HCT116 (cell line): Measurements from ENCODE around the gene CDK1. TPM values are rescaled to one million over a fixed set of nuclear protein-coding genes. Genes with fewer than 3 reads are reported as not detected.

Source experiments
- ATAC-seq: fragments of 200-7000 bp; cut with Tn5 transposase; 2 replicates; pipeline ENCODE4 v1.9.1; 2020; ENCODE audit warnings: mild to moderate bottlenecking, moderate library complexity
- BruUV-seq: library from RNA; stranded (reverse); fragments of 400-500 nt; replicated peaks from 2 replicates; lab custom pipeline; 2021; lab: Mats Ljungman, UMichigan
- CTCF ChIA-PET: fragments of 300-600 bp; sonication (Branson Sonifier 250); formaldehyde crosslinking; loops from one replicate; lab custom pipeline; 2021; ENCODE audit warnings: antibody characterized with exemption; lab: Charles Lee
- POLR2A ChIA-PET: fragments of 300-600, 350-600 bp; sonication (Branson Sonifier 250); formaldehyde crosslinking; loops from one replicate; lab custom pipeline; 2021; ENCODE audit warnings: antibody characterized with exemption; lab: Charles Lee
- RAD21 ChIA-PET, 2 experiments: fragments of 300-600 bp; sonication (Branson Sonifier 250); formaldehyde crosslinking; loops; one replicate each; lab custom pipeline; 2023; ENCODE audit warnings: low total read pairs in 2 of 2; ENCODE audit not compliant: uncharacterized antibody in 2 of 2, unreplicated experiment in 2 of 2, low non-redundant PET in 1 of 2; lab: Charles Lee
- DNase-seq: peaks from one replicate; pipeline ENCODE4 v3.0.0-alpha.2; 2010; ENCODE audit warnings: low read depth, low spot score
- H2AFZ ChIP-seq: fragments of 200-600 bp; shearing (Covaris generic), sonication (generic); 2 replicates; pipeline ENCODE4 v1.6.1; 2017; ENCODE audit warnings: low read depth, mixed run types, mixed read lengths, antibody characterized with exemption, low read length; ENCODE audit not compliant: poor library complexity, severe bottlenecking
- H3K27ac ChIP-seq: 2 replicates; pipeline ENCODE4 v1.5.1; 2012; ENCODE audit warnings: low read depth, low read length
- H3K27me3 ChIP-seq: fragments of 200-600 bp; sonication (generic); 2 replicates; pipeline ENCODE4 v1.6.1; 2016; ENCODE audit warnings: mixed run types, low read length, mixed read lengths; ENCODE audit not compliant: insufficient read depth
- H3K36me3 ChIP-seq, 2 experiments: fragments of 200-500 bp in 1 of 2; fragments of 200-600 bp in 1 of 2; sonication (Bioruptor generic) in 1 of 2; sonication (generic) in 1 of 2; 2 replicates each; pipeline versions ENCODE4 v1.5.1 to v1.6.1; 2014 to 2016; ENCODE audit warnings: low read length in 2 of 2, inconsistent platforms in 1 of 2, mixed read lengths in 1 of 2, mixed run types in 1 of 2; ENCODE audit not compliant: insufficient read depth in 2 of 2, control insufficient read depth in 1 of 2
- H3K4me1 ChIP-seq, 2 experiments: fragments of 200-600 bp in 1 of 2; sonication (generic) in 1 of 2; 2 replicates each; pipeline versions ENCODE4 v1.5.1 to v1.6.1; 2012 to 2017; ENCODE audit warnings: low read length in 2 of 2, inconsistent platforms in 1 of 2, mild to moderate bottlenecking in 1 of 2, mixed read lengths in 1 of 2, mixed run types in 1 of 2, moderate library complexity in 1 of 2; ENCODE audit not compliant: insufficient read depth in 2 of 2, control insufficient read depth in 1 of 2
- H3K4me2 ChIP-seq: fragments of 200-600 bp; sonication (generic); 2 replicates; pipeline ENCODE4 v1.6.1; 2017; ENCODE audit warnings: mixed run types, low read length, mixed read lengths
- H3K4me3 ChIP-seq, 2 experiments: fragments of 200-600 bp in 1 of 2; sonication (generic) in 1 of 2; replicated peaks in 1 of 2; 2 replicates each; pipeline ENCODE4 v1.5.1; 2011 to 2016; ENCODE audit warnings: low read length in 2 of 2, control low read depth in 1 of 2, low read depth in 1 of 2, mild to moderate bottlenecking in 1 of 2, mixed read lengths in 1 of 2, mixed run types in 1 of 2
- H3K79me2 ChIP-seq: fragments of 200-600 bp; sonication (generic); 2 replicates; pipeline ENCODE4 v1.6.1; 2017; ENCODE audit warnings: mild to moderate bottlenecking, mixed run types, low read length, moderate library complexity, mixed read lengths; ENCODE audit not compliant: insufficient read depth
- H3K9ac ChIP-seq: fragments of 200-600 bp; sonication (generic); 2 replicates; pipeline ENCODE4 v1.6.1; 2016; ENCODE audit warnings: low read length, mixed read lengths
- H3K9me2 ChIP-seq: fragments of 200-600 bp; sonication (generic), shearing (Covaris generic); 2 replicates; pipeline ENCODE4 v1.6.1; 2017; ENCODE audit warnings: mixed run types, mild to moderate bottlenecking, moderate library complexity; ENCODE audit not compliant: insufficient read depth
- H3K9me3 ChIP-seq, 2 experiments: fragments of 200-500 bp in 1 of 2; fragments of 200-600 bp in 1 of 2; sonication (Bioruptor generic) in 1 of 2; sonication (generic) in 1 of 2; 2 replicates each; pipeline ENCODE4 v1.6.1; 2014 to 2017; ENCODE audit warnings: low read length in 2 of 2, mixed read lengths in 2 of 2, inconsistent platforms in 1 of 2, low read depth in 1 of 2, mild to moderate bottlenecking in 1 of 2, mixed run types in 1 of 2, moderate library complexity in 1 of 2; ENCODE audit not compliant: control insufficient read depth in 1 of 2, insufficient read depth in 1 of 2
- H4K20me1 ChIP-seq: fragments of 200-600 bp; sonication (generic), shearing (Covaris generic); 2 replicates; pipeline ENCODE4 v1.6.1; 2017; ENCODE audit warnings: mixed run types, mild to moderate bottlenecking, moderate library complexity; ENCODE audit not compliant: insufficient read depth
- EZH2 ChIP-seq: fragments of 200-600 bp; sonication (generic); IDR thresholded peaks from 2 replicates; pipeline ENCODE4 v1.6.1; 2017; ENCODE audit warnings: antibody characterized with exemption, mixed run types
- SIN3A ChIP-seq: IDR thresholded peaks from 2 replicates; pipeline ENCODE4 v1.6.1; 2012; ENCODE audit warnings: low read depth
- SRF ChIP-seq: IDR thresholded peaks from 2 replicates; pipeline ENCODE4 v1.6.1; 2012; ENCODE audit warnings: low read depth
- intact Hi-C: fragments of 100-400 bp; cut with micrococcal nuclease; formaldehyde crosslinking; loops from 2 replicates; pipeline ENCODE4 v1.10.0; 2022
- total RNA-seq: library from RNA; stranded (reverse); gene quantifications from one replicate; pipeline ENCODE4 v1.2.1, GENCODE V29; 2021; ENCODE audit not compliant: unreplicated experiment

Gene CDK1
- total RNA-seq, 1 experiment from 2014 or later: 104 TPM

DNA sequence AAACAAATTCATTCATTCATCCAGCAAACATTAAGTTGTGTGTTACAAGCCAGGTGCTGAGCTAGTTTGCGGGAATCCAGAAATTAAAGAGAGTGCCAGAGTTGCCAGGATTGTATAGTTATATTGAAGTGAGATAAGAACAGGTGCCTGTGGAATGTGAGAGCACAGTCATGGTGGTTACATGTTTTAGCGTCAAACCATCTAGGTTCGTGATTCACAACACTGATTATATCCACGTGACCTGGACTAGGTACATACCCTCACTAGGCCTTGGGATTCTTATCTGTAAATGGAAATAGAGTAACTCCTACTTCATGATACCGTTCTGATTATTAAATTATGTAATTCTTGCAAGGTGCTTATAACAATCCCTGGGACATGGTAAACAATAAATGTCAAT lies 24.5 kb upstream of the CDK1 start:
- BruUV-seq: no TSS peak
- TF ChIP-seq SRF: no peak
- no peak for TF ChIP-seq EZH2
- ChIA-PET POLR2A (no interaction called here), CTCF (no interaction called here), RAD21 (no interaction called here)
- Histone ChIP-seq H3K9ac (no peak overlapping the region), H4K20me1 (no peaks in the 10 kb centered on the region), H3K4me3 (no peak overlapping the region), H3K4me1 (peaks cover 0 to 5% of the 10 kb centered on the region in 2 experiments; a peak in 1 of 4 replicates), H3K27me3 (no peaks in the 10 kb centered on the region), H3K36me3 (no peaks in the 10 kb centered on the region), H3K27ac (no peak overlapping the region), H3K4me2 (no peak overlapping the region), H3K9me2 (peaks cover 3% of the 10 kb centered on the region; the same call in 1 of the 2 replicates), H2AFZ (no peak overlapping the region), H3K9me3 (no peaks in the 10 kb centered on the region), H3K79me2 (no peaks in the 10 kb centered on the region)
- DNase-seq (no peak), ATAC-seq (no peak)
- intact Hi-C loops: no loop called here

DNA sequence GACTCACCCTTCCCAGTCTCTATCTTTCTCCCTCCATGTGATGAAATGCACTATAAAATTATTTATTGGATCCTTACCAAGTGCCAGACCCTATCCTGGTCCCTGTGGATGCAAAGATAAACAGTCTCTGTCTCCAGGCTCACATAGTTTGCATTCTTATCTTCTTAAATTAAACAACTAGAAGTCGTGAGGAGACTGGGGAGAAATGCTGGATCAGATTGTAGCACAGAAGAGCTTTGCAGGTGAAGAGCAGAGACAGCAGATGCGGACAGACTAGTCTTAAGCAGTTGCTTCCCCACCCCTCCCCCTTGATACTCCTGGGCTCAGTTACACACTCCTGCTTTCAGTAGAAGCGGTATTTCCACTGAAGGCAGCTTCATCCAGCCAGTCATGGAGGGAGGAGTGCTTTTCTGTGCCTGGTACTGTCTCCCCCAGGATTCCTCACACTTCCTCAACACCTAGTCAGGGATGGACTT lies 20.8 kb upstream of the CDK1 start:
- Histone ChIP-seq H4K20me1 (no peaks in the 10 kb centered on the region), H3K79me2 (no peaks in the 10 kb centered on the region), H3K9ac (no peak overlapping the region), H3K4me3 (no peak overlapping the region), H3K27ac (no peak overlapping the region), H3K9me3 (no peaks in the 10 kb centered on the region), H3K4me2 (no peak overlapping the region), H3K9me2 (no peaks in the 10 kb centered on the region), H2AFZ (peak overlapping the region; percentile 5), H3K36me3 (no peaks in the 10 kb centered on the region), H3K4me1 (peaks cover 3 to 11% of the 10 kb centered on the region in 2 experiments; a peak in 2 of 4 replicates), H3K27me3 (no peaks in the 10 kb centered on the region)
- intact Hi-C loops: no loop called here
- ATAC-seq (peak; percentile 49; the same call in 1 of the 2 replicates), DNase-seq (no peak)
- RAD21 ChIA-PET: no interaction called here
- POLR2A ChIA-PET: no interaction called here
- BruUV-seq: no TSS peak
- TF ChIP-seq SIN3A: no peak
- CTCF ChIA-PET: no interaction called here
